ENCODE results near the gene SV2C.

DNA sequence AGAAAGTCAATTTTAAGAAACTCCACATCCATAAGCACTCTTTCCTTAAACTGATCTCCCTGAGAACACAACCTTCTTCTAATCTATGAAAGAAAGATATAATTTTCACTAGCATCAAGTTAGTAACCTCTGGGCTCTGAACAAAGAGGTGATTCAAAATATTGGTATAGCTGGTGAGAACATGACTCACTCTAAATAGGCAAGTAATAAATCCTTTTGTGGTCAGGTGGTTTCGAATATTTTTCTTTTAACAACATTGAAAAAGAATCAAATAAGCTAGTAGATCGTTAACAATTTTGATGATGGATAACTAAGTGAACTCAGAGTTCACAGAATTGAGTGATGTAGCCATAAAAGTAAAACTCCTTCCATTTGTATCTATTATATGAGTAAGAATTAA, 169.3 kb downstream of the SV2C start:
- TF ChIP-seq, protein P1, sequence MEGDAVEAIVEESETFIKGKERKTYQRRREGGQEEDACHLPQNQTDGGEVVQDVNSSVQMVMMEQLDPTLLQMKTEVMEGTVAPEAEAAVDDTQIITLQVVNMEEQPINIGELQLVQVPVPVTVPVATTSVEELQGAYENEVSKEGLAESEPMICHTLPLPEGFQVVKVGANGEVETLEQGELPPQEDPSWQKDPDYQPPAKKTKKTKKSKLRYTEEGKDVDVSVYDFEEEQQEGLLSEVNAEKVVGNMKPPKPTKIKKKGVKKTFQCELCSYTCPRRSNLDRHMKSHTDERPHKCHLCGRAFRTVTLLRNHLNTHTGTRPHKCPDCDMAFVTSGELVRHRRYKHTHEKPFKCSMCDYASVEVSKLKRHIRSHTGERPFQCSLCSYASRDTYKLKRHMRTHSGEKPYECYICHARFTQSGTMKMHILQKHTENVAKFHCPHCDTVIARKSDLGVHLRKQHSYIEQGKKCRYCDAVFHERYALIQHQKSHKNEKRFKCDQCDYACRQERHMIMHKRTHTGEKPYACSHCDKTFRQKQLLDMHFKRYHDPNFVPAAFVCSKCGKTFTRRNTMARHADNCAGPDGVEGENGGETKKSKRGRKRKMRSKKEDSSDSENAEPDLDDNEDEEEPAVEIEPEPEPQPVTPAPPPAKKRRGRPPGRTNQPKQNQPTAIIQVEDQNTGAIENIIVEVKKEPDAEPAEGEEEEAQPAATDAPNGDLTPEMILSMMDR (IDR thresholded peaks at IDR 0.05), result no peak
- TF ChIP-seq POLR2A (IDR thresholded peaks at IDR 0.05), result no peak
